H9 (cell line): ENCODE measurements around the gene RASGRF1. TPM values are rescaled to one million over a fixed set of nuclear protein-coding genes. Genes with fewer than 3 reads are reported as not detected.

ENCODE experiments used
- DNase-seq: peaks from one replicate; pipeline ENCODE4 v3.0.0-alpha.2; 2017
- H2AFZ ChIP-seq: one replicate; pipeline ENCODE4 v1.6.1; 2013; ENCODE audit warnings: mild to moderate bottlenecking, low read length, control low read depth, moderate library complexity
- H2AK5ac ChIP-seq: 2 replicates; pipeline ENCODE4 v1.6.1; 2013; ENCODE audit warnings: low read length, control low read depth, mixed read lengths; ENCODE audit not compliant: insufficient read length
- H2BK120ac ChIP-seq: one replicate; pipeline ENCODE4 v1.6.1; 2013; ENCODE audit warnings: low read depth, mild to moderate bottlenecking, low read length, control low read depth, inconsistent platforms; ENCODE audit not compliant: poor library complexity, severe bottlenecking
- H2BK12ac ChIP-seq: 2 replicates; pipeline ENCODE4 v1.6.1; 2013; ENCODE audit warnings: low read length, control low read depth, mixed read lengths, low read depth; ENCODE audit not compliant: insufficient read length
- H2BK15ac ChIP-seq: 2 replicates; pipeline ENCODE4 v1.6.1; 2013; ENCODE audit warnings: low read depth, low read length, control low read depth
- H2BK20ac ChIP-seq: one replicate; pipeline ENCODE4 v1.6.1; 2013; ENCODE audit warnings: low read depth, mild to moderate bottlenecking, low read length, control low read depth, inconsistent platforms; ENCODE audit not compliant: poor library complexity, severe bottlenecking
- H2BK5ac ChIP-seq: 2 replicates; pipeline ENCODE4 v1.6.1; 2013; ENCODE audit warnings: low read length, control low read depth, mixed read lengths; ENCODE audit not compliant: insufficient read length
- H3K14ac ChIP-seq: 2 replicates; pipeline ENCODE4 v1.6.1; 2013; ENCODE audit warnings: low read length, control low read depth; ENCODE audit not compliant: insufficient read depth
- H3K18ac ChIP-seq: 2 replicates; pipeline ENCODE4 v1.6.1; 2013; ENCODE audit warnings: low read depth, mild to moderate bottlenecking, mixed read lengths, low read length, control low read depth; ENCODE audit not compliant: insufficient read length
- H3K23ac ChIP-seq: 2 replicates; pipeline ENCODE4 v1.6.1; 2013; ENCODE audit warnings: low read length, control low read depth, mixed read lengths, low read depth; ENCODE audit not compliant: insufficient read length
- H3K23me2 ChIP-seq: 2 replicates; pipeline ENCODE4 v1.6.1; 2013; ENCODE audit warnings: low read depth, mild to moderate bottlenecking, mixed read lengths, low read length, control low read depth; ENCODE audit not compliant: insufficient read length, poor library complexity, severe bottlenecking
- H3K27ac ChIP-seq: 2 replicates; pipeline ENCODE4 v1.5.1; 2013; ENCODE audit warnings: low read length, control low read depth, mixed read lengths, low read depth; ENCODE audit not compliant: insufficient read length
- H3K27me3 ChIP-seq: 2 replicates; pipeline ENCODE4 v1.6.1; 2013; ENCODE audit warnings: low read length, control low read depth, inconsistent platforms; ENCODE audit not compliant: insufficient read depth
- H3K4ac ChIP-seq: 2 replicates; pipeline ENCODE4 v1.6.1; 2013; ENCODE audit warnings: low read depth, mild to moderate bottlenecking, control low read depth, inconsistent platforms, low read length, moderate library complexity
- H3K4me1 ChIP-seq: 2 replicates; pipeline ENCODE4 v1.6.1; 2013; ENCODE audit warnings: low read length, control low read depth, inconsistent platforms; ENCODE audit not compliant: insufficient read depth
- H3K4me2 ChIP-seq: 2 replicates; pipeline ENCODE4 v1.6.1; 2013; ENCODE audit warnings: low read length, control low read depth, mixed read lengths; ENCODE audit not compliant: insufficient read length, insufficient read depth
- H3K56ac ChIP-seq: 2 replicates; pipeline ENCODE4 v1.6.1; 2013; ENCODE audit warnings: low read depth, mild to moderate bottlenecking, mixed read lengths, low read length, control low read depth; ENCODE audit not compliant: insufficient read length
- H3K79me1 ChIP-seq: 2 replicates; pipeline ENCODE4 v1.6.1; 2013; ENCODE audit warnings: low read depth, mild to moderate bottlenecking, moderate library complexity, low read length, control low read depth, inconsistent platforms; ENCODE audit not compliant: insufficient read depth, poor library complexity, severe bottlenecking
- H3K79me2 ChIP-seq: 2 replicates; pipeline ENCODE4 v1.6.1; 2013; ENCODE audit warnings: low read length, control low read depth, inconsistent platforms; ENCODE audit not compliant: insufficient read depth
- H3K9ac ChIP-seq: 2 replicates; pipeline ENCODE4 v1.6.1; 2013; ENCODE audit warnings: low read length, control low read depth, mixed read lengths; ENCODE audit not compliant: insufficient read length; ENCODE audit errors: extremely low read depth
- H3K9me3 ChIP-seq: one replicate; pipeline ENCODE4 v1.6.1; 2013; ENCODE audit warnings: low read depth, low read length, inconsistent platforms; ENCODE audit not compliant: control insufficient read depth
- H3T11ph ChIP-seq: one replicate; pipeline ENCODE4 v1.6.1; 2013; ENCODE audit warnings: mild to moderate bottlenecking, low read length, control low read depth, inconsistent platforms
- H4K20me1 ChIP-seq: one replicate; pipeline ENCODE4 v1.6.1; 2013; ENCODE audit not compliant: control insufficient read depth, insufficient read length, insufficient read depth
- H4K5ac ChIP-seq: 2 replicates; pipeline ENCODE4 v1.6.1; 2013; ENCODE audit warnings: low read depth, mild to moderate bottlenecking, mixed read lengths, low read length, control low read depth; ENCODE audit not compliant: insufficient read length
- H4K8ac ChIP-seq: replicated peaks from 2 replicates; pipeline ENCODE4 v1.6.1; 2013; ENCODE audit warnings: low read length, control low read depth, mixed read lengths, low read depth; ENCODE audit not compliant: insufficient read length
- H4K91ac ChIP-seq: 2 replicates; pipeline ENCODE4 v1.6.1; 2013; ENCODE audit warnings: low read depth, mild to moderate bottlenecking, moderate library complexity, mixed read lengths, low read length, control low read depth; ENCODE audit not compliant: insufficient read length
- H3K27ac Mint-ChIP-seq, 3 experiments: 2 replicates in 2 of 3; 3 replicates in 1 of 3; pipeline ENCODE4 v1.8.0; 2020 to 2021; ENCODE audit warnings: mixed read lengths in 3 of 3, mild to moderate bottlenecking in 1 of 3, moderate library complexity in 1 of 3
- H3K27me3 Mint-ChIP-seq: 2 replicates; pipeline ENCODE4 v1.8.0; 2021; ENCODE audit warnings: low read depth, mild to moderate bottlenecking, moderate library complexity, mixed read lengths
- H3K36me3 Mint-ChIP-seq, 3 experiments: 2 replicates in 2 of 3; 3 replicates in 1 of 3; pipeline ENCODE4 v1.8.0; 2020 to 2021; ENCODE audit warnings: low read depth in 3 of 3, mixed read lengths in 3 of 3; ENCODE audit not compliant: insufficient read depth in 1 of 3
- H3K4me1 Mint-ChIP-seq, 2 experiments: 2 replicates each; pipeline ENCODE4 v1.8.0; 2020; ENCODE audit warnings: mixed read lengths in 2 of 2
- H3K4me3 Mint-ChIP-seq, 2 experiments: 2 replicates in 1 of 2; 3 replicates in 1 of 2; pipeline ENCODE4 v1.8.0; 2020 to 2021; ENCODE audit warnings: mild to moderate bottlenecking in 2 of 2, mixed read lengths in 2 of 2, moderate library complexity in 1 of 2
- H3K9me3 Mint-ChIP-seq, 2 experiments: 2 replicates in 1 of 2; 3 replicates in 1 of 2; pipeline ENCODE4 v1.8.0; 2020; ENCODE audit warnings: mild to moderate bottlenecking in 2 of 2, mixed read lengths in 2 of 2, moderate library complexity in 1 of 2
- CTCF ChIP-seq: fragments of 200-600 bp; sonication (generic); conservative IDR thresholded peaks from 3 replicates; pipeline ENCODE4 v1.8.0; 2021; ENCODE audit warnings: antibody characterized with exemption, mild to moderate bottlenecking
- WGBS: extraction: QIAGEN DNeasy Blood & Tissue Kit; methylation state at CpG from one replicate; pipeline ENCODE4 v1.1.7; 2013; ENCODE audit warnings: missing lambda C conversion rate, low lambda C conversion rate, mixed read lengths; ENCODE audit not compliant: insufficient read length; ENCODE audit errors: extremely low coverage; 5-methylcytosine and 5-hydroxymethylcytosine counted together
- total RNA-seq: library from RNA; stranded (reverse); gene quantifications from 2 replicates; pipeline ENCODE4 v1.2.1, GENCODE V29; 2021

The RASGRF1 gene
- total RNA-seq, 1 experiment from 2014 or later = 0.48 TPM

GRCh38 chr15:79041601-79042168, 48.9 kb downstream of the RASGRF1 start:
- no peak overlapping the region for H3K27ac ChIP-seq
- no peaks in the 10 kb centered on the region for H3K27me3 ChIP-seq
- H3K23ac ChIP-seq = no peak overlapping the region
- H2BK15ac ChIP-seq = no peak overlapping the region
- H3K27ac Mint-ChIP-seq = no peak overlapping the region
- no peak for TF ChIP-seq CTCF
- peaks cover 24% of the 10 kb centered on the region for H3K27me3 Mint-ChIP-seq
- no peak overlapping the region for H2BK20ac ChIP-seq
- no peak for DNase-seq
- H4K20me1 ChIP-seq = no peaks in the 10 kb centered on the region
- H3K79me1 ChIP-seq = no peaks in the 10 kb centered on the region
- no peak overlapping the region for H2BK120ac ChIP-seq
- H3K4me2 ChIP-seq = no peak overlapping the region
- H2BK5ac ChIP-seq = no peak overlapping the region
- no CpG with 5 or more reads among the region's 4 CpGs for WGBS
- no peak overlapping the region for H3K9ac ChIP-seq
- H2AFZ ChIP-seq = no peak overlapping the region
- no peak overlapping the region for H4K5ac ChIP-seq
- H2AK5ac ChIP-seq = no peak overlapping the region
- H3K36me3 Mint-ChIP-seq = peaks cover 0 to 9% (median 3%) of the 10 kb centered on the region in 3 experiments; a peak in 4 of 7 replicates
- peaks cover 10 to 13% of the 10 kb centered on the region in 2 experiments; a peak in 4 of 5 replicates for H3K9me3 Mint-ChIP-seq
- H3K4me3 Mint-ChIP-seq = no peak overlapping the region
- no peak overlapping the region for H3K18ac ChIP-seq
- H3K14ac ChIP-seq = no peak overlapping the region
- H3K4ac ChIP-seq = no peak overlapping the region
- H2BK12ac ChIP-seq = no peak overlapping the region
- H3K4me1 Mint-ChIP-seq = peaks cover 0 to 4% of the 10 kb centered on the region in 2 experiments; a peak in 2 of 4 replicates
- no peaks in the 10 kb centered on the region for H3K4me1 ChIP-seq
- no peak overlapping the region for H3T11ph ChIP-seq
- H3K79me2 ChIP-seq = no peaks in the 10 kb centered on the region
- no peak overlapping the region for H4K8ac ChIP-seq
- H3K56ac ChIP-seq = no peak overlapping the region
- H4K91ac ChIP-seq = no peak overlapping the region
- no peaks in the 10 kb centered on the region for H3K9me3 ChIP-seq
- no peaks in the 10 kb centered on the region for H3K23me2 ChIP-seq
